K562 (cell line): ENCODE results near the gene CEBPE. TPM values are rescaled to one million over a fixed set of nuclear protein-coding genes. Genes with fewer than 3 reads are reported as not detected.

Experiments used
- ATAC-seq: fragments of 200-7000 bp; cut with Tn5 transposase; 3 replicates; pipeline ENCODE4 v1.9.1; 2020; ENCODE audit warnings: moderate library complexity
- BruUV-seq: library from RNA; stranded (reverse); fragments of 400-500 nt; replicated peaks from 2 replicates; lab custom pipeline; 2021; lab: Mats Ljungman, UMichigan
- CTCF ChIA-PET: fragments of 300-600 bp; formaldehyde crosslinking; extraction: SDS; loops from one replicate; lab custom pipeline; 2021; ENCODE audit warnings: low intra/inter-chr PET ratio; lab: Yijun Ruan, JAX
- POLR2A ChIA-PET: fragments of 300-600, 350-650 bp; sonication (Branson Sonifier 250); formaldehyde crosslinking; extraction: SDS; loops from one replicate; lab custom pipeline; 2021; ENCODE audit warnings: antibody characterized with exemption, inconsistent platforms; lab: Yijun Ruan, JAX
- DNase-seq, 4 experiments: peaks; one replicate each; pipeline versions ENCODE4 v3.0.0 to v3.0.0-alpha.2; 2011 to 2018; ENCODE audit warnings: low spot score in 3 of 4, mixed read lengths in 3 of 4; ENCODE audit errors: extremely low read depth in 1 of 4
- FAIRE-seq: peaks from 2 replicates; lab custom pipeline; 2011; peaks lifted over from hg19 to GRCh38; lab: Jason Lieb, UNC
- H2AFZ ChIP-seq: 2 replicates; pipeline ENCODE4 v1.6.0; 2011; ENCODE audit warnings: low read depth, low read length, control low read depth, inconsistent platforms
- H3K27ac ChIP-seq: fragments of 200-600 bp; 3 replicates; pipeline ENCODE4 v1.8.0; 2011; ENCODE audit warnings: low read depth, mild to moderate bottlenecking, control low read depth, inconsistent platforms, low read length, moderate library complexity, mixed read lengths; ENCODE audit errors: extremely low read depth
- H3K27me3 ChIP-seq, 2 experiments: fragments of 300-600 bp in 1 of 2; 2 replicates in 1 of 2; 3 replicates in 1 of 2; pipeline versions ENCODE4 v1.6.0 to v1.8.0; 2011; ENCODE audit warnings: inconsistent platforms in 2 of 2, low read length in 2 of 2, mild to moderate bottlenecking in 1 of 2, mixed read lengths in 1 of 2, moderate library complexity in 1 of 2; ENCODE audit not compliant: control insufficient read depth in 2 of 2, insufficient read depth in 2 of 2
- H3K36me3 ChIP-seq: fragments of 300-600 bp; 3 replicates; pipeline ENCODE4 v1.8.0; 2011; ENCODE audit warnings: mild to moderate bottlenecking, low read length, inconsistent platforms; ENCODE audit not compliant: control insufficient read depth, insufficient read depth
- H3K4me1 ChIP-seq, 2 experiments: fragments of 200-600 bp in 1 of 2; replicated peaks in 1 of 2; 2 replicates in 1 of 2; 3 replicates in 1 of 2; pipeline versions ENCODE4 v1.5.1 to v1.8.0; 2011; ENCODE audit warnings: inconsistent platforms in 2 of 2, low read length in 2 of 2, mild to moderate bottlenecking in 1 of 2, mixed read lengths in 1 of 2, moderate library complexity in 1 of 2; ENCODE audit not compliant: control insufficient read depth in 2 of 2, insufficient read depth in 2 of 2
- H3K4me2 ChIP-seq: 2 replicates; pipeline ENCODE4 v1.6.1; 2011; ENCODE audit warnings: low read length, control low read depth, inconsistent platforms, mixed read lengths; ENCODE audit not compliant: insufficient read depth
- H3K4me3 ChIP-seq: fragments of 200-600 bp; sonication (generic), shearing (Covaris generic); 2 replicates; pipeline ENCODE4 v1.5.1; 2016; ENCODE audit warnings: control low read depth, inconsistent platforms
- H3K79me2 ChIP-seq: fragments of 200-600 bp; 3 replicates; pipeline ENCODE4 v1.8.0; 2011; ENCODE audit warnings: low read length, inconsistent platforms; ENCODE audit not compliant: control insufficient read depth, insufficient read depth
- H3K9ac ChIP-seq, 2 experiments: 2 replicates each; pipeline versions ENCODE4 v1.6.0 to v1.6.1; 2011; ENCODE audit warnings: low read depth in 2 of 2, low read length in 2 of 2, control low read depth in 1 of 2, inconsistent platforms in 1 of 2, mild to moderate bottlenecking in 1 of 2, mixed read lengths in 1 of 2; ENCODE audit not compliant: insufficient read depth in 1 of 2
- H3K9me1 ChIP-seq: one replicate; pipeline ENCODE4 v1.6.0; 2011; ENCODE audit warnings: inconsistent platforms, mild to moderate bottlenecking, low read length, moderate library complexity; ENCODE audit not compliant: control insufficient read depth, insufficient read depth
- H3K9me3 ChIP-seq: replicated peaks from 2 replicates; pipeline ENCODE4 v1.5.1; 2011; ENCODE audit warnings: low read depth, low read length, inconsistent platforms; ENCODE audit not compliant: control insufficient read depth, insufficient read depth
- H4K20me1 ChIP-seq: replicated peaks from 2 replicates; pipeline ENCODE4 v1.6.1; 2011; ENCODE audit warnings: low read length, inconsistent platforms, mixed read lengths; ENCODE audit not compliant: control insufficient read depth, insufficient read depth
- ARHGAP35 ChIP-seq: fragments of 450-650 bp; IDR thresholded peaks from 2 replicates; pipeline ENCODE4 v1.6.1; 2018; ENCODE audit not compliant: partially characterized antibody
- ID3 ChIP-seq, 2 experiments: fragments of 250-450 bp in 1 of 2; fragments of 450-650 bp in 1 of 2; sonication (Bioruptor Pico) in 1 of 2; IDR thresholded peaks; 2 replicates each; pipeline versions ENCODE4 v1.6.1 to v1.8.0; 2016 to 2021; ENCODE audit warnings: mild to moderate bottlenecking in 2 of 2, moderate library complexity in 2 of 2, missing compliant biosample characterization in 1 of 2, missing genetic modification characterization in 1 of 2
- MED1 ChIP-seq: sonication (generic); formaldehyde crosslinking; IDR thresholded peaks from 2 replicates; pipeline ENCODE4 v1.8.1; 2023; ENCODE audit warnings: missing genetic modification reagents, borderline replicate concordance
- MEF2A ChIP-seq: IDR thresholded peaks from 2 replicates; pipeline ENCODE4 v1.6.1; 2011; ENCODE audit warnings: low read depth, mild to moderate bottlenecking, low read length, moderate library complexity; ENCODE audit not compliant: control insufficient read depth
- NFE2 ChIP-seq: IDR thresholded peaks from 2 replicates; pipeline ENCODE4 v1.6.1; 2014; ENCODE audit warnings: antibody characterized with exemption, low read depth
- TEAD2 ChIP-seq: fragments of 450-650 bp; IDR thresholded peaks from 2 replicates; pipeline ENCODE4 v1.6.1; 2016; ENCODE audit warnings: missing genetic modification characterization, control low read depth, missing compliant biosample characterization
- THRA ChIP-seq: fragments of 450-650 bp; IDR thresholded peaks from 2 replicates; pipeline ENCODE4 v1.6.1; 2017; ENCODE audit warnings: mild to moderate bottlenecking, moderate library complexity
- WGBS: fragments of 100-300 bp; shearing (Covaris generic); methylation state at CpG from one replicate; pipeline ENCODE4 v1.1.6; 2016; ENCODE audit warnings: low coverage, mixed read lengths; ENCODE audit not compliant: insufficient coverage; ENCODE audit errors: missing lambda C conversion rate; 5-methylcytosine and 5-hydroxymethylcytosine counted together
- in situ Hi-C: fragments of 300-500 bp; cut with MboI; formaldehyde crosslinking; loops from 4 replicates; pipeline ENCODE4 v1.15.0; 2018; ENCODE audit warnings: inconsistent platforms, mixed read lengths
- intact Hi-C: fragments of 100-400 bp; cut with micrococcal nuclease; formaldehyde crosslinking; loops from 2 replicates; pipeline ENCODE4 v1.14.2; 2022
- polyA plus RNA-seq, 8 experiments: library from polyadenylated mRNA; depleted of rRNA in 4 of 8; stranded (reverse) in 5 of 8; unstranded in 3 of 8; fragments of >200 nt; fragmentation: Nextera tagmentation in 2 of 8; fragmentation: Illumina TruSeq in 1 of 8; extraction: Ambion mirVana in 2 of 8; extraction: Trizol in 1 of 8; gene quantifications; 2 replicates each; pipeline versions ENCODE4 v1.2.1 to v1.2.3, GENCODE V29; 2011 to 2014; ENCODE audit warnings: inconsistent platforms in 1 of 8, missing spikeins in 1 of 8
- total RNA-seq, 7 experiments: library from RNA; depleted of rRNA in 6 of 7; stranded (reverse); fragments of >200 nt in 6 of 7; fragmentation: Illumina TruSeq in 2 of 7; extraction: Trizol in 2 of 7; gene quantifications; 2 replicates each; pipeline versions ENCODE4 v1.2.1 to v1.2.3, GENCODE V29; 2011 to 2021; ENCODE audit warnings: low replicate concordance in 1 of 7
- TF ChIP-seq, protein P1 (sequence below): sonication (generic); formaldehyde crosslinking; IDR thresholded peaks from 2 replicates; pipeline ENCODE4 v1.8.0; 2023; ENCODE audit warnings: mild to moderate bottlenecking, missing genetic modification reagents
- TF ChIP-seq, protein P2 (sequence below): IDR thresholded peaks from 2 replicates; pipeline ENCODE4 v1.6.1; 2016; ENCODE audit warnings: missing genetic modification characterization, missing compliant biosample characterization

CEBPE gene
- total and polyA plus RNA-seq, 9 of the 15 experiments (the other 6 are each of a cell fraction or from before 2014, with no cell fraction given), result 0.09 to 0.15 (median 0.13) TPM; not detected in 6

- ATAC-seq (no peak; the same call in 2 of the 3 replicates), FAIRE-seq (no peak), DNase-seq (no peak)
- Histone ChIP-seq H3K79me2 (no peaks in the 10 kb centered on the region), H3K9me1 (no peaks in the 10 kb centered on the region), H3K4me3 (no peak overlapping the region), H3K27me3 (no peaks in the 10 kb centered on the region), H3K27ac (no peak overlapping the region), H2AFZ (no peak overlapping the region), H3K36me3 (peaks cover 9% of the 10 kb centered on the region; the same call in 1 of the 3 replicates), H3K4me1 (peaks cover 16 to 27% of the 10 kb centered on the region in 2 experiments; a peak in 4 of 5 replicates), H4K20me1 (no peaks in the 10 kb centered on the region), H3K9ac (peak overlapping the region in 1 of 2 experiments; percentile 78; a peak in 2 of 4 replicates), H3K4me2 (no peak overlapping the region), H3K9me3 (no peaks in the 10 kb centered on the region)
- 57% methylated on average over 6 of the region's 6 CpGs for WGBS
- intact Hi-C loops, result no loop called here
- ChIA-PET POLR2A (interaction anchor here (0.8 to 1.3 kb wide), 4 partner anchors 13 to 43 kb away, joined by 3 read pairs; partner anchors contain the start of gene C14orf119), CTCF (no interaction called here)
- no TSS peak for BruUV-seq
- in situ Hi-C loops, result no loop called here
- TF ChIP-seq NFE2 (no peak), THRA (no peak), MED1 (no peak), ID3 (CRISPR knock-in tag; IDR thresholded peaks at IDR 0.05) (no peak), ID3 (tag; IDR thresholded peaks at IDR 0.05) (no peak), ARHGAP35 (no peak), TEAD2 (tag) (no peak), MEF2A (no peak)
- TF ChIP-seq, protein P1, sequence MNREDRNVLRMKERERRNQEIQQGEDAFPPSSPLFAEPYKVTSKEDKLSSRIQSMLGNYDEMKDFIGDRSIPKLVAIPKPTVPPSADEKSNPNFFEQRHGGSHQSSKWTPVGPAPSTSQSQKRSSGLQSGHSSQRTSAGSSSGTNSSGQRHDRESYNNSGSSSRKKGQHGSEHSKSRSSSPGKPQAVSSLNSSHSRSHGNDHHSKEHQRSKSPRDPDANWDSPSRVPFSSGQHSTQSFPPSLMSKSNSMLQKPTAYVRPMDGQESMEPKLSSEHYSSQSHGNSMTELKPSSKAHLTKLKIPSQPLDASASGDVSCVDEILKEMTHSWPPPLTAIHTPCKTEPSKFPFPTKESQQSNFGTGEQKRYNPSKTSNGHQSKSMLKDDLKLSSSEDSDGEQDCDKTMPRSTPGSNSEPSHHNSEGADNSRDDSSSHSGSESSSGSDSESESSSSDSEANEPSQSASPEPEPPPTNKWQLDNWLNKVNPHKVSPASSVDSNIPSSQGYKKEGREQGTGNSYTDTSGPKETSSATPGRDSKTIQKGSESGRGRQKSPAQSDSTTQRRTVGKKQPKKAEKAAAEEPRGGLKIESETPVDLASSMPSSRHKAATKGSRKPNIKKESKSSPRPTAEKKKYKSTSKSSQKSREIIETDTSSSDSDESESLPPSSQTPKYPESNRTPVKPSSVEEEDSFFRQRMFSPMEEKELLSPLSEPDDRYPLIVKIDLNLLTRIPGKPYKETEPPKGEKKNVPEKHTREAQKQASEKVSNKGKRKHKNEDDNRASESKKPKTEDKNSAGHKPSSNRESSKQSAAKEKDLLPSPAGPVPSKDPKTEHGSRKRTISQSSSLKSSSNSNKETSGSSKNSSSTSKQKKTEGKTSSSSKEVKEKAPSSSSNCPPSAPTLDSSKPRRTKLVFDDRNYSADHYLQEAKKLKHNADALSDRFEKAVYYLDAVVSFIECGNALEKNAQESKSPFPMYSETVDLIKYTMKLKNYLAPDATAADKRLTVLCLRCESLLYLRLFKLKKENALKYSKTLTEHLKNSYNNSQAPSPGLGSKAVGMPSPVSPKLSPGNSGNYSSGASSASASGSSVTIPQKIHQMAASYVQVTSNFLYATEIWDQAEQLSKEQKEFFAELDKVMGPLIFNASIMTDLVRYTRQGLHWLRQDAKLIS (CRISPR knock-in tag), result no peak
- TF ChIP-seq, protein P2, sequence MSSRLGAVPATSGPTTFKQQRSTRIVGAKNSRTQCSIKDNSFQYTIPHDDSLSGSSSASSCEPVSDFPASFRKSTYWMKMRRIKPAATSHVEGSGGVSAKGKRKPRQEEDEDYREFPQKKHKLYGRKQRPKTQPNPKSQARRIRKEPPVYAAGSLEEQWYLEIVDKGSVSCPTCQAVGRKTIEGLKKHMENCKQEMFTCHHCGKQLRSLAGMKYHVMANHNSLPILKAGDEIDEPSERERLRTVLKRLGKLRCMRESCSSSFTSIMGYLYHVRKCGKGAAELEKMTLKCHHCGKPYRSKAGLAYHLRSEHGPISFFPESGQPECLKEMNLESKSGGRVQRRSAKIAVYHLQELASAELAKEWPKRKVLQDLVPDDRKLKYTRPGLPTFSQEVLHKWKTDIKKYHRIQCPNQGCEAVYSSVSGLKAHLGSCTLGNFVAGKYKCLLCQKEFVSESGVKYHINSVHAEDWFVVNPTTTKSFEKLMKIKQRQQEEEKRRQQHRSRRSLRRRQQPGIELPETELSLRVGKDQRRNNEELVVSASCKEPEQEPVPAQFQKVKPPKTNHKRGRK (tag), result no peak
Observed at GRCh38 chr14:23137813-23138535, 18.9 kb upstream of the CEBPE start.
